Endothelial cell of umbilical vein (primary cell): ENCODE results near the gene MACROD2. TPM values are rescaled to one million over a fixed set of nuclear protein-coding genes. Genes with fewer than 3 reads are reported as not detected.

ENCODE experiments used
- BruUV-seq: library from RNA; stranded (reverse); fragments of 400-500 nt; replicated peaks from 2 replicates; lab custom pipeline; 2021; lab: Mats Ljungman, UMichigan
- CTCF ChIA-PET: fragments of 300-600, 350-600 bp; sonication (Branson Sonifier 250); formaldehyde crosslinking; loops from one replicate; lab custom pipeline; 2021; ENCODE audit warnings: antibody characterized with exemption, inconsistent platforms; lab: Charles Lee
- POLR2A ChIA-PET: fragments of 300-600, 350-600 bp; sonication (Branson Sonifier 250); formaldehyde crosslinking; loops from one replicate; lab custom pipeline; 2021; ENCODE audit warnings: antibody characterized with exemption, inconsistent platforms; lab: Charles Lee
- DNase-seq: peaks from one replicate; pipeline ENCODE4 v3.0.0-alpha.2; 2011; ENCODE audit warnings: low read depth, low spot score
- FAIRE-seq: peaks from 2 replicates; lab custom pipeline; 2011; peaks lifted over from hg19 to GRCh38; lab: Jason Lieb, UNC
- H2AFZ ChIP-seq: 2 replicates; pipeline ENCODE4 v1.6.0; 2012; ENCODE audit warnings: low read depth, low read length, control low read depth, inconsistent platforms
- H3K27ac ChIP-seq: 2 replicates; pipeline ENCODE4 v1.5.1; 2011; ENCODE audit warnings: low read depth, mild to moderate bottlenecking, control low read depth, low read length, moderate library complexity; ENCODE audit not compliant: insufficient read depth
- H3K27me3 ChIP-seq, 2 experiments: 2 replicates each; pipeline versions ENCODE4 v1.6.0 to v1.6.1; 2011; ENCODE audit warnings: low read length in 2 of 2, mixed read lengths in 1 of 2; ENCODE audit not compliant: control insufficient read depth in 2 of 2, insufficient read depth in 2 of 2
- H3K36me3 ChIP-seq, 2 experiments: 2 replicates in 1 of 2; 3 replicates in 1 of 2; pipeline ENCODE4 v1.5.1; 2011; ENCODE audit warnings: low read length in 2 of 2, mild to moderate bottlenecking in 1 of 2, moderate library complexity in 1 of 2; ENCODE audit not compliant: control insufficient read depth in 2 of 2, insufficient read depth in 2 of 2; ENCODE audit errors: extremely low read depth in 1 of 2
- H3K4me1 ChIP-seq: 3 replicates; pipeline ENCODE4 v1.5.1; 2011; ENCODE audit warnings: mild to moderate bottlenecking, low read length; ENCODE audit not compliant: control insufficient read depth, insufficient read depth; ENCODE audit errors: extremely low read depth
- H3K4me2 ChIP-seq: 2 replicates; pipeline ENCODE4 v1.6.1; 2011; ENCODE audit warnings: low read length, control low read depth, mixed read lengths; ENCODE audit not compliant: insufficient read depth
- H3K4me3 ChIP-seq, 3 experiments: fragments of 200-600 bp in 1 of 3; sonication (generic), shearing (Covaris generic) in 1 of 3; replicated peaks in 1 of 3; 2 replicates each; pipeline ENCODE4 v1.5.1; 2011 to 2016; ENCODE audit warnings: control low read depth in 3 of 3, low read length in 3 of 3, mild to moderate bottlenecking in 2 of 3, inconsistent platforms in 1 of 3, low read depth in 1 of 3, moderate library complexity in 1 of 3; ENCODE audit not compliant: insufficient read depth in 1 of 3
- H3K79me2 ChIP-seq: 2 replicates; pipeline ENCODE4 v1.6.0; 2012; ENCODE audit warnings: low read length, inconsistent platforms; ENCODE audit not compliant: control insufficient read depth, insufficient read depth
- H3K9ac ChIP-seq: replicated peaks from 2 replicates; pipeline ENCODE3; 2011; ENCODE audit warnings: low read length, control low read depth; ENCODE audit not compliant: insufficient read depth; ENCODE audit errors: extremely low read depth
- H3K9me1 ChIP-seq: replicated peaks from 3 replicates; pipeline ENCODE4 v1.6.0; 2011; ENCODE audit warnings: mild to moderate bottlenecking, low read length; ENCODE audit not compliant: control insufficient read depth, insufficient read depth; ENCODE audit errors: extremely low read depth
- H3K9me3 ChIP-seq: replicated peaks from 2 replicates; pipeline ENCODE4 v1.5.1; 2012; ENCODE audit warnings: low read length, inconsistent platforms; ENCODE audit not compliant: control insufficient read depth, insufficient read depth
- H4K20me1 ChIP-seq: replicated peaks from 2 replicates; pipeline ENCODE3; 2011; ENCODE audit warnings: mild to moderate bottlenecking, low read length; ENCODE audit not compliant: control insufficient read depth, insufficient read depth; ENCODE audit errors: extremely low read depth
- CTCF ChIP-seq, 2 donors: IDR thresholded peaks; 1 replicate in 1 of 2; 2 replicates in 1 of 2; pipeline ENCODE4 v1.5.1; 2011; ENCODE audit warnings: low read length in 2 of 2, mild to moderate bottlenecking in 2 of 2, moderate library complexity in 2 of 2, control low read depth in 1 of 2, inconsistent platforms in 1 of 2, low read depth in 1 of 2; ENCODE audit not compliant: insufficient read depth in 1 of 2; ENCODE audit errors: extremely low read depth in 1 of 2
- FOS ChIP-seq: IDR thresholded peaks from 2 replicates; pipeline ENCODE4 v1.6.1; 2011; ENCODE audit warnings: mild to moderate bottlenecking, low read length, moderate library complexity, borderline replicate concordance; ENCODE audit not compliant: insufficient read depth
- GATA2 ChIP-seq: IDR thresholded peaks from 2 replicates; pipeline ENCODE4 v1.7.0; 2011; ENCODE audit warnings: low read depth, mild to moderate bottlenecking, moderate library complexity, mixed read lengths, low read length; ENCODE audit not compliant: insufficient read length, insufficient read depth
- POLR2A ChIP-seq: IDR thresholded peaks from 2 replicates; pipeline ENCODE4 v1.6.1; 2012; ENCODE audit warnings: low read depth, mild to moderate bottlenecking, control low read depth, low read length
- POLR2AphosphoS5 ChIP-seq: IDR thresholded peaks from 2 replicates; pipeline ENCODE4 v1.6.1; 2012; ENCODE audit warnings: low read depth, mild to moderate bottlenecking, control low read depth, low read length, moderate library complexity; ENCODE audit not compliant: insufficient read depth
- dilution Hi-C: fragments of 300-500 bp; cut with MboI; formaldehyde crosslinking; loops from one replicate; pipeline ENCODE4 v1.15.0; 2019; ENCODE audit warnings: low sequenced_read_pairs; ENCODE audit not compliant: extremely low pct_ligation_motif_present
- intact Hi-C: fragments of 100-400 bp; cut with micrococcal nuclease; formaldehyde crosslinking; loops from one replicate; pipeline ENCODE4 v1.10.0; 2022
- polyA plus RNA-seq, 4 experiments: library from polyadenylated mRNA; depleted of rRNA in 3 of 4; stranded (reverse) in 3 of 4; unstranded in 1 of 4; fragments of >200 nt; gene quantifications; 2 replicates each; pipeline versions ENCODE4 v1.2.1 to v1.2.3, GENCODE V29; 2011 to 2012; ENCODE audit warnings: missing spikeins in 1 of 4
- total RNA-seq: library from RNA; stranded (reverse); gene quantifications from 2 replicates; pipeline ENCODE4 v1.2.3, GENCODE V29; 2021
- TF ChIP-seq, protein P1 (sequence below): IDR thresholded peaks from 2 replicates; pipeline ENCODE4 v1.6.1; 2011; ENCODE audit not compliant: insufficient read depth, insufficient read length

MACROD2 gene
- total and polyA plus RNA-seq, 2 donors (not counting 3 experiments of a cell fraction or from before 2014, with no cell fraction given) = 0.11 to 0.73 TPM

- TF ChIP-seq GATA2 (peak; percentile 70), CTCF (IDR thresholded peaks at IDR 0.05; ENCODE audit: extremely low read depth in 1 of 2, insufficient read depth in 1 of 2, low read depth in 1 of 2, low read length in 2 of 2) (no peak), POLR2AphosphoS5 (peak; percentile 24)
- TF ChIP-seq, protein P1, sequence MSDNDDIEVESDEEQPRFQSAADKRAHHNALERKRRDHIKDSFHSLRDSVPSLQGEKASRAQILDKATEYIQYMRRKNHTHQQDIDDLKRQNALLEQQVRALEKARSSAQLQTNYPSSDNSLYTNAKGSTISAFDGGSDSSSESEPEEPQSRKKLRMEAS = no peak
- Histone ChIP-seq H3K4me1 (peaks cover 24% of the 10 kb centered on the region), H3K9me3 (no peaks in the 10 kb centered on the region), H3K79me2 (no peaks in the 10 kb centered on the region), H3K36me3 (no peaks in the 10 kb centered on the region), H3K27ac (peak overlapping the region; percentile 54), H3K4me2 (no peak overlapping the region), H4K20me1 (no peaks in the 10 kb centered on the region), H2AFZ (peak overlapping the region; percentile 14), H3K9me1 (no peaks in the 10 kb centered on the region), H3K9ac (no peak overlapping the region), H3K27me3 (no peaks in the 10 kb centered on the region), H3K4me3 (no peak overlapping the region)
- BruUV-seq = no TSS peak
- DNase-seq (peak; percentile 89), FAIRE-seq (peak; percentile 33)
- intact Hi-C loops (loop anchor here (2.0 kb wide), 1 partner anchor 33 kb away; no protein-coding TSS in a partner anchor), dilution Hi-C loops (no loop called here)
- ChIA-PET CTCF (interaction anchor here (1.3 to 1.5 kb wide), 2 partner anchors 13 to 50 kb away, joined by 5 to 7 read pairs; no protein-coding TSS in a partner anchor), POLR2A (no interaction called here)
Observed at GRCh38 chr20:15705975-15706374, 1710.7 kb downstream of the MACROD2 start.

DNA sequence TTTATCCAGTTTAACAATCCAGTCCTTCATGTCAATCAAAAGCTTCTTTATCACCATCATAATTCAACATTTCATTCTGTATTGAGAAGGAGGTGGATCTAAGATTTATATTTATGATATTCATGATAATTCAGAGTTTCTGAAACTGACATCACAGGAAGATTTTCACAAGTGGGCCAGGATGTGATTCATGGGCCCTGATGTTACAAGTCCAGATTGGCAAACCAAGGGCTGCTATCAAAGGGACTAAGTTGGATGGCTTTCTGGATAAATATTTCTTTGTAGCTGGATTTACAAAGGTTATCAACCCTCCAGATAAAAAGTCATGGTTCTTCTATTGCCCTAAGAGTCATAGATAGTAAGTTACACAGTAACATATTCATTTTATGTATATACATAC, 1711.4 kb downstream of the MACROD2 start:
- FAIRE-seq = peak; percentile 24
- BruUV-seq = no TSS peak
- no peaks in the 10 kb centered on the region for H3K9me3 ChIP-seq
- H3K36me3 ChIP-seq = no peaks in the 10 kb centered on the region
- no peak overlapping the region for H2AFZ ChIP-seq
- no peak overlapping the region for H3K4me2 ChIP-seq
- no peaks in the 10 kb centered on the region for H3K27me3 ChIP-seq
- peaks cover 24% of the 10 kb centered on the region for H3K4me1 ChIP-seq
- peak; percentile 56 for DNase-seq
- peak overlapping the region; percentile 54 for H3K27ac ChIP-seq
- no peak for TF ChIP-seq POLR2A
- peak; percentile 59 for TF ChIP-seq FOS
- TF ChIP-seq GATA2 = peak; percentile 64
- no peaks in the 10 kb centered on the region for H3K79me2 ChIP-seq
- intact Hi-C loops (loop anchor here (2.0 kb wide), 1 partner anchor 34 kb away; no protein-coding TSS in a partner anchor), dilution Hi-C loops (no loop called here)
- ChIA-PET POLR2A (no interaction called here), CTCF (interaction anchor here (1.3 to 1.5 kb wide), 2 partner anchors 12 to 51 kb away, joined by 5 to 7 read pairs; no protein-coding TSS in a partner anchor)
- H3K9me1 ChIP-seq = no peaks in the 10 kb centered on the region
- no peak overlapping the region for H3K4me3 ChIP-seq
- no peaks in the 10 kb centered on the region for H4K20me1 ChIP-seq
- no peak overlapping the region for H3K9ac ChIP-seq
